IMR-90 (cell line): ENCODE data around the gene CWC27.

Experiments
- BHLHE40 ChIP-seq: fragments of 150-350 bp; IDR thresholded peaks from 2 replicates; pipeline ENCODE4 v1.6.1; 2016; ENCODE audit warnings: mild to moderate bottlenecking, low read depth, low read length
- CEBPB ChIP-seq: IDR thresholded peaks from 2 replicates; pipeline ENCODE4 v1.6.1; 2012; ENCODE audit warnings: low read depth, low read length, improper control_type of control experiment
- CTCF ChIP-seq: conservative IDR thresholded peaks from 2 replicates; pipeline ENCODE4 v1.5.1; 2012; ENCODE audit warnings: mild to moderate bottlenecking, low read depth, low read length, improper control_type of control experiment
- FOS ChIP-seq: fragments of 150-350 bp; IDR thresholded peaks from 2 replicates; pipeline ENCODE4 v1.6.1; 2016; ENCODE audit warnings: low read depth, low read length
- MAFK ChIP-seq: IDR thresholded peaks from 2 replicates; pipeline ENCODE4 v1.6.1; 2012; ENCODE audit warnings: low read depth, low read length, improper control_type of control experiment
- MAZ ChIP-seq: IDR thresholded peaks from 2 replicates; pipeline ENCODE4 v1.6.1; 2012; ENCODE audit warnings: low read depth, mild to moderate bottlenecking, low read length, improper control_type of control experiment, moderate library complexity, borderline replicate concordance
- NFE2L2 ChIP-seq: fragments of 150-350 bp; IDR thresholded peaks from 2 replicates; pipeline ENCODE4 v1.6.1; 2016; ENCODE audit warnings: low read depth, mild to moderate bottlenecking, low read length
- POLR2A ChIP-seq: IDR thresholded peaks from 2 replicates; pipeline ENCODE4 v1.6.1; 2012; ENCODE audit warnings: mild to moderate bottlenecking, low read depth, low read length
- RAD21 ChIP-seq: IDR thresholded peaks from 2 replicates; pipeline ENCODE4 v1.6.1; 2012; ENCODE audit warnings: low read length, improper control_type of control experiment
- RCOR1 ChIP-seq: IDR thresholded peaks from 2 replicates; pipeline ENCODE4 v1.6.1; 2012; ENCODE audit warnings: mild to moderate bottlenecking, low read length, improper control_type of control experiment; ENCODE audit not compliant: insufficient replicate concordance
- RFX5 ChIP-seq: IDR thresholded peaks from 2 replicates; pipeline ENCODE4 v1.8.0; 2012; ENCODE audit warnings: low read depth, mild to moderate bottlenecking, low read length, moderate library complexity
- SMC3 ChIP-seq: fragments of 150-350 bp; IDR thresholded peaks from 2 replicates; pipeline ENCODE4 v1.6.1; 2016; ENCODE audit warnings: low read depth, mild to moderate bottlenecking, antibody characterized with exemption, low read length, moderate library complexity
- USF2 ChIP-seq: fragments of 150-350 bp; IDR thresholded peaks from 2 replicates; pipeline ENCODE4 v1.6.1; 2017; ENCODE audit warnings: mild to moderate bottlenecking, antibody characterized with exemption, low read length, low read depth

DNA sequence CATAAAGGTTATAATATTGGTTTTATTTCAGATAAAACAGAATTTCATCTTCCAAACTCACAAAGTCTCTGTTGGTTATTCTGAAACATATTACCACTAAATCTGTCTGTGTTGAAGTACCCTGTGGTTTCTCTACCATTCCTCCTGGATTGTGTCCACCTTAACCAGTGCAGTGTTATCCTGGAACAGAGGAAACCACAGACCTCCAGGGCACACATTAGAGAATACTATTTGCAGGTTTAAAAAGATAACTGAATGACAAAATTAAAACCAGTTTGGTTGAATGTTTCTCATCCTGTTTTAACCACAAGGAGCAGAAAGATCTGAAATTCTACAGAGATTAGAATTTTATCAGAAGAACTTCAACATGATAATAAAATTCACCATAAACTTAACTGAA lies 251.8 kb downstream of the CWC27 start:
- TF ChIP-seq CTCF (no peak), SMC3 (no peak), NFE2L2 (no peak), RAD21 (no peak), POLR2A (no peak), RFX5 (no peak), CEBPB (no peak), FOS (no peak), MAFK (no peak), RCOR1 (no peak), USF2 (no peak), MAZ (no peak), BHLHE40 (no peak)
